Measurements from ENCODE around the gene SPO11. TPM values are rescaled to one million over a fixed set of nuclear protein-coding genes. Genes with fewer than 3 reads are reported as not detected.
A peak's percentile ranks its signal among the peaks of the same experiment; 100 is the strongest.

SPO11 gene
- total and polyA plus RNA-seq, 2 of the 8 experiments (the other 6 are each of a cell fraction or from before 2014, with no cell fraction given) = not detected

GRCh38 chr20:57291003-57291402 lies 38.6 kb upstream of the SPO11 start:
- no peak overlapping the region for H2BK20ac ChIP-seq (ENCODE audit: low read length)
- no peak overlapping the region for H3K4me2 ChIP-seq (ENCODE audit: insufficient read depth in 1 of 2, low read depth in 2 of 2, low read length in 2 of 2)
- H3K4me1 ChIP-seq (replicated peaks in 1 of 4; ENCODE audit: control insufficient read depth in 3 of 4, insufficient read depth in 4 of 4, low read length in 3 of 4) = peaks cover 0 to 14% (median 3%) of the 10 kb centered on the region in 4 experiments; a peak in 4 of 7 replicates
- peak overlapping the region; percentile 77; the same call in 1 of the 2 replicates for H2BK15ac ChIP-seq (ENCODE audit: low read length)
- peak; percentile 69 for FAIRE-seq
- no peak overlapping the region for H3K23ac ChIP-seq (ENCODE audit: insufficient read length)
- H3K4ac ChIP-seq (replicated peaks; ENCODE audit: insufficient read length, low read depth, low read length) = peak overlapping the region; percentile 19
- no peak overlapping the region for H3K18ac ChIP-seq (ENCODE audit: extremely low read depth, low read length)
- no peak overlapping the region for H3K27ac ChIP-seq (ENCODE audit: low read depth, low read length)
- H2BK12ac ChIP-seq (ENCODE audit: low read depth, low read length) = no peak overlapping the region; the same call in 1 of the 2 replicates
- H3K56ac ChIP-seq (replicated peaks; ENCODE audit: insufficient read length, low read depth, low read length) = no peak overlapping the region
- no peak overlapping the region for H4K8ac ChIP-seq (ENCODE audit: extremely low read depth, insufficient read depth, low read length)
- H3K27me3 ChIP-seq (replicated peaks in 1 of 4; ENCODE audit: control insufficient read depth in 3 of 4, extremely low read depth in 1 of 4, insufficient read depth in 3 of 4, low read length in 3 of 4) = no peaks in the 10 kb centered on the region; a peak in 1 of 7 replicates
- H2BK5ac ChIP-seq (ENCODE audit: low read depth, low read length) = no peak overlapping the region
- no peaks in the 10 kb centered on the region for H3K23me2 ChIP-seq (ENCODE audit: low read depth, low read length)
- H4K20me1 ChIP-seq (replicated peaks in 1 of 2; ENCODE audit: control insufficient read depth in 1 of 2, insufficient read depth in 2 of 2, low read length in 2 of 2) = no peaks in the 10 kb centered on the region
- H4K5ac ChIP-seq (ENCODE audit: insufficient read length, low read depth, low read length) = no peak overlapping the region
- no peak overlapping the region for H3K4me3 ChIP-seq (ENCODE audit: extremely low read depth in 1 of 4, insufficient read depth in 2 of 4, low read depth in 3 of 4, low read length in 4 of 4)
- H4K91ac ChIP-seq (replicated peaks; ENCODE audit: insufficient read length, low read length) = peak overlapping the region; percentile 1
- ChIA-PET POLR2A (ENCODE audit: partially characterized antibody) (interaction anchor here (1.0 kb wide), 1 partner anchor 109 kb away, joined by 3 read pairs; no protein-coding TSS in a partner anchor), CTCF (ENCODE audit: partially characterized antibody) (interaction anchor here (0.9 to 4.0 kb wide), 25 partner anchors 8 to 200 kb away, joined by 3 to 19 read pairs (median 5); partner anchors contain the start of genes BMP7 and SPO11)
- H2AFZ ChIP-seq (ENCODE audit: low read length) = no peak overlapping the region
- no peak overlapping the region; a peak in 1 of 7 replicates for H3K9ac ChIP-seq (replicated peaks in 1 of 4; ENCODE audit: extremely low read depth in 1 of 4, low read depth in 3 of 4, low read length in 3 of 4)
- no peaks in the 10 kb centered on the region for H3K9me3 ChIP-seq (ENCODE audit: insufficient read depth in 2 of 2, low read depth in 1 of 2, low read length in 1 of 2)
- no peaks in the 10 kb centered on the region for H3K79me1 ChIP-seq (ENCODE audit: low read depth, low read length)
- WGBS, 2 experiments (ENCODE audit: extremely low coverage in 1 of 2, insufficient coverage in 1 of 2, insufficient read length in 1 of 2, insufficient replicate concordance in 2 of 2, low coverage in 1 of 2, low lambda C conversion rate in 2 of 2, missing lambda C conversion rate in 1 of 2) = 77% methylated on average over 7 of the region's 10 CpGs; no CpG with 5 or more reads in 1 of the 2 experiments
- peak; percentile 19 to 71 for DNase-seq (ENCODE audit: low read depth in 1 of 2, low spot score in 2 of 2)
- H3K79me2 ChIP-seq (ENCODE audit: control insufficient read depth in 1 of 2, insufficient read depth in 2 of 2, low read length in 2 of 2) = no peaks in the 10 kb centered on the region
- H3K36me3 ChIP-seq (ENCODE audit: control insufficient read depth in 2 of 4, insufficient read depth in 4 of 4, low read length in 3 of 4) = no peaks in the 10 kb centered on the region
- H2AK5ac ChIP-seq (ENCODE audit: low read depth, low read length) = no peak overlapping the region
- H2BK120ac ChIP-seq (replicated peaks; ENCODE audit: low read depth, low read length) = no peak overlapping the region
- no peak overlapping the region for H3K14ac ChIP-seq (ENCODE audit: insufficient read length)
- TF ChIP-seq GABPA (IDR thresholded peaks at IDR 0.05; ENCODE audit: borderline replicate concordance, insufficient read depth, low read length) (no peak), BCL11A (IDR thresholded peaks at IDR 0.05; ENCODE audit: low read depth in 2 of 2, low read length in 2 of 2) (no peak), KDM5A (IDR thresholded peaks at IDR 0.05; ENCODE audit: low read length) (no peak), SUZ12 (IDR thresholded peaks at IDR 0.05; ENCODE audit: low read length) (no peak), POLR2AphosphoS5 (IDR thresholded peaks at IDR 0.05; ENCODE audit: low read depth, low read length) (no peak), TAF1 (IDR thresholded peaks at IDR 0.05; ENCODE audit: low read depth, low read length) (no peak), TCF12 (IDR thresholded peaks at IDR 0.05; ENCODE audit: low read depth, low read length) (no peak), CBX8 (IDR thresholded peaks at IDR 0.05; ENCODE audit: borderline replicate concordance, low read depth, low read length) (no peak), E2F6 (IDR thresholded peaks at IDR 0.05) (no peak), NRF1 (IDR thresholded peaks at IDR 0.05; ENCODE audit: low read depth, low read length) (no peak), TAF7 (optimal IDR thresholded peaks at IDR 0.05; ENCODE audit: borderline replicate concordance, low read depth, low read length) (no peak)
- TF ChIP-seq, protein P1, sequence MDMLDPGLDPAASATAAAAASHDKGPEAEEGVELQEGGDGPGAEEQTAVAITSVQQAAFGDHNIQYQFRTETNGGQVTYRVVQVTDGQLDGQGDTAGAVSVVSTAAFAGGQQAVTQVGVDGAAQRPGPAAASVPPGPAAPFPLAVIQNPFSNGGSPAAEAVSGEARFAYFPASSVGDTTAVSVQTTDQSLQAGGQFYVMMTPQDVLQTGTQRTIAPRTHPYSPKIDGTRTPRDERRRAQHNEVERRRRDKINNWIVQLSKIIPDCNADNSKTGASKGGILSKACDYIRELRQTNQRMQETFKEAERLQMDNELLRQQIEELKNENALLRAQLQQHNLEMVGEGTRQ (IDR thresholded peaks at IDR 0.05; ENCODE audit: low read length) = no peak

Measured in H1 (cell line).